Liver (tissue), 9 donors: ENCODE measurements around the gene FAM171A1. TPM values are rescaled to one million over a fixed set of nuclear protein-coding genes. Genes with fewer than 3 reads are reported as not detected.

Experiments
- DNase-seq: peaks from one replicate; pipeline ENCODE4 v3.0.0-alpha.2; 2017; ENCODE audit warnings: low spot score
- H3K27ac ChIP-seq, 2 donors: one replicate each; pipeline ENCODE4 v1.7.0; 2013; ENCODE audit warnings: inconsistent platforms in 2 of 2, low read length in 2 of 2, control low read depth in 1 of 2, low read depth in 1 of 2, mild to moderate bottlenecking in 1 of 2
- H3K27me3 ChIP-seq, 4 donors: one replicate each; pipeline versions ENCODE4 v1.6.1 to v1.7.0; 2013; ENCODE audit warnings: low read length in 3 of 4, inconsistent platforms in 1 of 4, mild to moderate bottlenecking in 1 of 4, moderate library complexity in 1 of 4; ENCODE audit not compliant: control insufficient read depth in 4 of 4, insufficient read depth in 4 of 4
- H3K36me3 ChIP-seq, 4 donors: one replicate each; pipeline versions ENCODE4 v1.6.1 to v1.7.0; 2013; ENCODE audit warnings: low read length in 3 of 4, mild to moderate bottlenecking in 3 of 4, low read depth in 1 of 4, moderate library complexity in 1 of 4; ENCODE audit not compliant: control insufficient read depth in 4 of 4, insufficient read depth in 3 of 4
- H3K4me1 ChIP-seq, 4 donors: one replicate each; pipeline versions ENCODE4 v1.6.1 to v1.7.0; 2013; ENCODE audit warnings: low read length in 3 of 4, mild to moderate bottlenecking in 3 of 4, moderate library complexity in 1 of 4; ENCODE audit not compliant: control insufficient read depth in 4 of 4, insufficient read depth in 4 of 4
- H3K4me3 ChIP-seq, 3 donors: one replicate each; pipeline versions ENCODE4 v1.6.1 to v1.7.0; 2013; ENCODE audit warnings: low read length in 3 of 3, control low read depth in 1 of 3, low read depth in 1 of 3, mild to moderate bottlenecking in 1 of 3
- H3K9ac ChIP-seq, 2 donors: one replicate each; pipeline ENCODE4 v1.7.0; 2013; ENCODE audit warnings: low read length in 2 of 2, mild to moderate bottlenecking in 2 of 2, moderate library complexity in 2 of 2, control low read depth in 1 of 2, low read depth in 1 of 2
- H3K9me3 ChIP-seq, 4 donors: one replicate each; pipeline versions ENCODE4 v1.6.1 to v1.7.0; 2013; ENCODE audit warnings: low read length in 3 of 4; ENCODE audit not compliant: control insufficient read depth in 4 of 4
- EGR1 ChIP-seq, 2 donors: IDR thresholded peaks; 2 replicates each; pipeline ENCODE4 v1.6.1; 2016 to 2018; ENCODE audit warnings: antibody characterized with exemption in 2 of 2, low read depth in 2 of 2
- FOXA1 ChIP-seq: IDR thresholded peaks from 2 replicates; pipeline ENCODE4 v1.6.1; 2016; ENCODE audit warnings: antibody characterized with exemption
- FOXA2 ChIP-seq: IDR thresholded peaks from 2 replicates; pipeline ENCODE4 v1.6.1; 2016; ENCODE audit warnings: antibody characterized with exemption
- GABPA ChIP-seq, 2 donors: IDR thresholded peaks in 1 of 2; conservative IDR thresholded peaks in 1 of 2; 2 replicates each; pipeline ENCODE4 v1.6.1; 2016; ENCODE audit warnings: antibody characterized with exemption in 2 of 2, mild to moderate bottlenecking in 1 of 2, moderate library complexity in 1 of 2
- HNF4A ChIP-seq, 2 donors: conservative IDR thresholded peaks; 2 replicates each; pipeline ENCODE4 v1.6.1; 2016; ENCODE audit warnings: antibody characterized with exemption in 2 of 2, mild to moderate bottlenecking in 2 of 2
- HNF4G ChIP-seq: IDR thresholded peaks from 2 replicates; pipeline ENCODE4 v1.6.1; 2016; ENCODE audit warnings: antibody characterized with exemption
- JUND ChIP-seq, 2 donors: IDR thresholded peaks; 2 replicates each; pipeline ENCODE4 v1.6.1; 2016; ENCODE audit warnings: antibody characterized with exemption in 2 of 2
- NR2F2 ChIP-seq: IDR thresholded peaks from 2 replicates; pipeline ENCODE4 v1.6.1; 2016; ENCODE audit warnings: antibody characterized with exemption
- RAD21 ChIP-seq, 2 donors: IDR thresholded peaks; 2 replicates each; pipeline ENCODE4 v1.6.1; 2016; ENCODE audit warnings: antibody characterized with exemption in 2 of 2, mild to moderate bottlenecking in 2 of 2
- RXRA ChIP-seq, 2 donors: IDR thresholded peaks; 2 replicates each; pipeline ENCODE4 v1.6.1; 2017 to 2018; ENCODE audit warnings: antibody characterized with exemption in 2 of 2, mild to moderate bottlenecking in 1 of 2
- SP1 ChIP-seq: IDR thresholded peaks from 2 replicates; pipeline ENCODE4 v1.6.1; 2018; ENCODE audit warnings: antibody characterized with exemption, mild to moderate bottlenecking
- TAF1 ChIP-seq: conservative IDR thresholded peaks from 2 replicates; pipeline ENCODE4 v1.6.1; 2016; ENCODE audit warnings: antibody characterized with exemption, mild to moderate bottlenecking
- YY1 ChIP-seq: IDR thresholded peaks from 2 replicates; pipeline ENCODE4 v1.6.1; 2016; ENCODE audit warnings: antibody characterized with exemption, mild to moderate bottlenecking
- WGBS: extraction: QIAGEN DNeasy Blood & Tissue Kit; methylation state at CpG from one replicate; pipeline ENCODE4 v1.1.7; 2013; 5-methylcytosine and 5-hydroxymethylcytosine counted together
- polyA plus RNA-seq, 2 donors: library from polyadenylated mRNA; stranded (reverse) in 1 of 2; unstranded in 1 of 2; fragments of 200-250 nt in 1 of 2; fragments of >200 nt in 1 of 2; fragmentation: Nextera tagmentation in 1 of 2; extraction: Ambion mirVana in 1 of 2; gene quantifications; one replicate each; pipeline versions ENCODE4 v1.2.1 to v1.2.3, GENCODE V29; 2013 to 2015
- total RNA-seq, 2 donors: library from RNA; depleted of rRNA; stranded (reverse); fragments of >200 nt; gene quantifications; one replicate each; pipeline ENCODE4 v1.2.3, GENCODE V29; 2014
- TF ChIP-seq, protein P1 (sequence below): IDR thresholded peaks from 2 replicates; pipeline ENCODE4 v1.6.1; 2016; ENCODE audit warnings: antibody characterized with exemption
- TF ChIP-seq, protein P2 (sequence below): IDR thresholded peaks from 2 replicates; pipeline ENCODE4 v1.6.1; 2016; ENCODE audit warnings: antibody characterized with exemption
- TF ChIP-seq, protein P3 (sequence below): IDR thresholded peaks from 2 replicates; pipeline ENCODE4 v1.6.1; 2016; ENCODE audit warnings: antibody characterized with exemption
- TF ChIP-seq, protein P4 (sequence below): IDR thresholded peaks from 2 replicates; pipeline ENCODE4 v1.6.1; 2016; ENCODE audit warnings: antibody characterized with exemption, mild to moderate bottlenecking
- TF ChIP-seq, protein P5 (sequence below): fragments of 150-350 bp; IDR thresholded peaks from 2 replicates; pipeline ENCODE4 v1.5.1; 2017; ENCODE audit warnings: improper control_type of control experiment, low read depth, low read length; ENCODE audit not compliant: missing input control
- donor health status: healthy.
- donor health status: healthy.
- donor health status: healthy.
- donor health status: healthy.
- donor health status: healthy.

FAM171A1 gene
- total and polyA plus RNA-seq, 4 donors, result 2.5 to 10.2 (median 7.7) TPM

DNA sequence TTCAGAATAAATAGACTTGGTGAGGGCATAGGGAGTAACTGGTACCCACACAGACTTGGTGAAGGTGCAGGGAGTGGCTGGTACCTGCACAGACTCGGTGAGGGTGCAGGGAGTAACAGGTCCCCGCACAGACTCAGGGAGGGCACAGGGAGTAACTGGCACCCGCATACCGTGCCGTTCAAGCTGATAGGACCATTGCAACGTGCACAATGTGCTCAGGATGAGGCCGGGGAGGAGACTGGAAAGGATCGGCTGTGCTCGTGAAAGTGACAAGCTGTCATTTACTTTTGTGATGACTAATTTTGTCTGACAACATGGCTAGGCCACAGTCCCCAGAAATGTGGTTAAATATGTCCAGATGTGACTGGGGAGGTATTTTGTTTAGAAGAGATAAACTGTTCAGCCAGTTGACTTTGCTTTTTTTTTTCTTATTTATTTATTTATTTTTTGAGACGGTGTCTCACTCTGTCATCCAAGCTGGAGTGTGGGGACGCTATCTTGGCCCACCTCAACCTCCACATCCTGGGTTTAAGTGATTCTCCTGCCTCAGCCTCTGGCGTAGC, 126.4 kb downstream of the FAM171A1 start:
- H3K27ac ChIP-seq, result no peak overlapping the region
- no peak for TF ChIP-seq GABPA (IDR thresholded peaks at IDR 0.05 in 1 of 2, conservative IDR thresholded peaks at IDR 0.05 in 1 of 2)
- no peak for TF ChIP-seq FOXA1
- TF ChIP-seq, protein P1, sequence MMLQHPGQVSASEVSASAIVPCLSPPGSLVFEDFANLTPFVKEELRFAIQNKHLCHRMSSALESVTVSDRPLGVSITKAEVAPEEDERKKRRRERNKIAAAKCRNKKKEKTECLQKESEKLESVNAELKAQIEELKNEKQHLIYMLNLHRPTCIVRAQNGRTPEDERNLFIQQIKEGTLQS, result no peak
- TF ChIP-seq, protein P2, sequence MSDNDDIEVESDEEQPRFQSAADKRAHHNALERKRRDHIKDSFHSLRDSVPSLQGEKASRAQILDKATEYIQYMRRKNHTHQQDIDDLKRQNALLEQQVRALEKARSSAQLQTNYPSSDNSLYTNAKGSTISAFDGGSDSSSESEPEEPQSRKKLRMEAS, result no peak
- TF ChIP-seq NR2F2, result no peak
- TF ChIP-seq YY1, result no peak
- no peak for TF ChIP-seq RAD21 (IDR thresholded peaks at IDR 0.05)
- TF ChIP-seq HNF4A (conservative IDR thresholded peaks at IDR 0.05), result no peak
- TF ChIP-seq SP1, result no peak
- no peak for TF ChIP-seq TAF1
- TF ChIP-seq EGR1 (IDR thresholded peaks at IDR 0.05; ENCODE audit: low read depth in 2 of 2), result no peak
- TF ChIP-seq, protein P3, sequence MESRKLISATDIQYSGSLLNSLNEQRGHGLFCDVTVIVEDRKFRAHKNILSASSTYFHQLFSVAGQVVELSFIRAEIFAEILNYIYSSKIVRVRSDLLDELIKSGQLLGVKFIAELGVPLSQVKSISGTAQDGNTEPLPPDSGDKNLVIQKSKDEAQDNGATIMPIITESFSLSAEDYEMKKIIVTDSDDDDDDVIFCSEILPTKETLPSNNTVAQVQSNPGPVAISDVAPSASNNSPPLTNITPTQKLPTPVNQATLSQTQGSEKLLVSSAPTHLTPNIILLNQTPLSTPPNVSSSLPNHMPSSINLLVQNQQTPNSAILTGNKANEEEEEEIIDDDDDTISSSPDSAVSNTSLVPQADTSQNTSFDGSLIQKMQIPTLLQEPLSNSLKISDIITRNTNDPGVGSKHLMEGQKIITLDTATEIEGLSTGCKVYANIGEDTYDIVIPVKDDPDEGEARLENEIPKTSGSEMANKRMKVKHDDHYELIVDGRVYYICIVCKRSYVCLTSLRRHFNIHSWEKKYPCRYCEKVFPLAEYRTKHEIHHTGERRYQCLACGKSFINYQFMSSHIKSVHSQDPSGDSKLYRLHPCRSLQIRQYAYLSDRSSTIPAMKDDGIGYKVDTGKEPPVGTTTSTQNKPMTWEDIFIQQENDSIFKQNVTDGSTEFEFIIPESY, result no peak
- TF ChIP-seq, protein P4, sequence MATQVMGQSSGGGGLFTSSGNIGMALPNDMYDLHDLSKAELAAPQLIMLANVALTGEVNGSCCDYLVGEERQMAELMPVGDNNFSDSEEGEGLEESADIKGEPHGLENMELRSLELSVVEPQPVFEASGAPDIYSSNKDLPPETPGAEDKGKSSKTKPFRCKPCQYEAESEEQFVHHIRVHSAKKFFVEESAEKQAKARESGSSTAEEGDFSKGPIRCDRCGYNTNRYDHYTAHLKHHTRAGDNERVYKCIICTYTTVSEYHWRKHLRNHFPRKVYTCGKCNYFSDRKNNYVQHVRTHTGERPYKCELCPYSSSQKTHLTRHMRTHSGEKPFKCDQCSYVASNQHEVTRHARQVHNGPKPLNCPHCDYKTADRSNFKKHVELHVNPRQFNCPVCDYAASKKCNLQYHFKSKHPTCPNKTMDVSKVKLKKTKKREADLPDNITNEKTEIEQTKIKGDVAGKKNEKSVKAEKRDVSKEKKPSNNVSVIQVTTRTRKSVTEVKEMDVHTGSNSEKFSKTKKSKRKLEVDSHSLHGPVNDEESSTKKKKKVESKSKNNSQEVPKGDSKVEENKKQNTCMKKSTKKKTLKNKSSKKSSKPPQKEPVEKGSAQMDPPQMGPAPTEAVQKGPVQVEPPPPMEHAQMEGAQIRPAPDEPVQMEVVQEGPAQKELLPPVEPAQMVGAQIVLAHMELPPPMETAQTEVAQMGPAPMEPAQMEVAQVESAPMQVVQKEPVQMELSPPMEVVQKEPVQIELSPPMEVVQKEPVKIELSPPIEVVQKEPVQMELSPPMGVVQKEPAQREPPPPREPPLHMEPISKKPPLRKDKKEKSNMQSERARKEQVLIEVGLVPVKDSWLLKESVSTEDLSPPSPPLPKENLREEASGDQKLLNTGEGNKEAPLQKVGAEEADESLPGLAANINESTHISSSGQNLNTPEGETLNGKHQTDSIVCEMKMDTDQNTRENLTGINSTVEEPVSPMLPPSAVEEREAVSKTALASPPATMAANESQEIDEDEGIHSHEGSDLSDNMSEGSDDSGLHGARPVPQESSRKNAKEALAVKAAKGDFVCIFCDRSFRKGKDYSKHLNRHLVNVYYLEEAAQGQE, result no peak
- TF ChIP-seq, protein P5, sequence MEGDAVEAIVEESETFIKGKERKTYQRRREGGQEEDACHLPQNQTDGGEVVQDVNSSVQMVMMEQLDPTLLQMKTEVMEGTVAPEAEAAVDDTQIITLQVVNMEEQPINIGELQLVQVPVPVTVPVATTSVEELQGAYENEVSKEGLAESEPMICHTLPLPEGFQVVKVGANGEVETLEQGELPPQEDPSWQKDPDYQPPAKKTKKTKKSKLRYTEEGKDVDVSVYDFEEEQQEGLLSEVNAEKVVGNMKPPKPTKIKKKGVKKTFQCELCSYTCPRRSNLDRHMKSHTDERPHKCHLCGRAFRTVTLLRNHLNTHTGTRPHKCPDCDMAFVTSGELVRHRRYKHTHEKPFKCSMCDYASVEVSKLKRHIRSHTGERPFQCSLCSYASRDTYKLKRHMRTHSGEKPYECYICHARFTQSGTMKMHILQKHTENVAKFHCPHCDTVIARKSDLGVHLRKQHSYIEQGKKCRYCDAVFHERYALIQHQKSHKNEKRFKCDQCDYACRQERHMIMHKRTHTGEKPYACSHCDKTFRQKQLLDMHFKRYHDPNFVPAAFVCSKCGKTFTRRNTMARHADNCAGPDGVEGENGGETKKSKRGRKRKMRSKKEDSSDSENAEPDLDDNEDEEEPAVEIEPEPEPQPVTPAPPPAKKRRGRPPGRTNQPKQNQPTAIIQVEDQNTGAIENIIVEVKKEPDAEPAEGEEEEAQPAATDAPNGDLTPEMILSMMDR, result no peak
- no peak for TF ChIP-seq FOXA2
- no peak for TF ChIP-seq RXRA (IDR thresholded peaks at IDR 0.05)
- no peak for TF ChIP-seq HNF4G
- TF ChIP-seq JUND (IDR thresholded peaks at IDR 0.05), result no peak
- no peak overlapping the region for H3K9ac ChIP-seq
- H3K36me3 ChIP-seq, result peaks cover 0 to 2% (median 0%) of the 10 kb centered on the region in 4 donors
- no peaks in the 10 kb centered on the region for H3K27me3 ChIP-seq
- no peak overlapping the region for H3K4me3 ChIP-seq
- H3K4me1 ChIP-seq, result no peaks in the 10 kb centered on the region
- DNase-seq, result no peak
- no peaks in the 10 kb centered on the region for H3K9me3 ChIP-seq
- WGBS, result 93% methylated on average over 12 of the region's 12 CpGs
